GM19324 (cell line): Measurements from ENCODE around the gene KCNC2.
"Not testable (repeated sequence)": the region's sequence is repeated elsewhere in the genome, so short reads cannot be mapped to it uniquely, and the experiment has no call there.

Experiments used
- ATAC-seq: cut with Tn5 transposase; IDR thresholded peaks from one replicate; pipeline ENCODE4 v1.9.1; 2021; ENCODE audit warnings: mild to moderate bottlenecking, moderate library complexity; ENCODE audit not compliant: unreplicated experiment, low FRiP score

The KCNC2 gene

DNA sequence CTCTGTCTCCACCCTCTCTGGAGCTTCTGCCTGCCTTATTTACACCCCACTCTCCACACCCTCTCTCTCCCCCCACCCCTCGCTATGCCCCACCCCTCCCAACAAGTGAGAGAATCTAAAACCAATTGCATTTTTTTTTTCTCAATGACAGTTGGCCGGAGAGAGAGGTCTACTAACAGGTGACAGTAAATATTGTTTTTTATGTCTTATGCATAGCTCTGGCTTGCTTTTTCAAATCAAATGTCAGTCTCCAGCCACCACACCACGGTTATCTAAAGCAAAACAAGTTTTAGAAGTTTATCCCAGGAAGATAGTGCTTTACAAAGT lies at the start of gene KCNC2:
Gene KCNC2 (minus strand): TSS at position 28 of the 327 bp plus-strand sequence.
- no peak for ATAC-seq

DNA sequence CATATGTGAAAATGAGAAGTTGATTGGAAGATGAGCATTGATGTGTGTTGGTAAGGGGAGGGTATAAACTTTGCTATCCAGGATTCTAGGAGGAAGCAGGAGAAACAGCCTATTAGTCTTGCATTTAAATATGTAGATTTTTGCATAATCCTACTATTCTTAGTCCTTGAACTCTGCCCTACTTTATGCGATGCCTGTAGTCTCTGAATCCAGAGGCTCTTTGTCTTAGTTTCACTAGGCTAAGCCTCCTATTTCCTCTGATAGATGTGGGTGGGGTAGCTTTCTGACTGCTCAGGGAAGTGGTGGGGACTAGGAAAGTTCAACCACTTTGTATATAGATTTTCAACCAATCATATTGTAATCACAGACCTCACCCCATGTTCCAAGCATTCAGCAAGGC lies 49.5 kb upstream of the KCNC2 start:
- no peak for ATAC-seq

DNA sequence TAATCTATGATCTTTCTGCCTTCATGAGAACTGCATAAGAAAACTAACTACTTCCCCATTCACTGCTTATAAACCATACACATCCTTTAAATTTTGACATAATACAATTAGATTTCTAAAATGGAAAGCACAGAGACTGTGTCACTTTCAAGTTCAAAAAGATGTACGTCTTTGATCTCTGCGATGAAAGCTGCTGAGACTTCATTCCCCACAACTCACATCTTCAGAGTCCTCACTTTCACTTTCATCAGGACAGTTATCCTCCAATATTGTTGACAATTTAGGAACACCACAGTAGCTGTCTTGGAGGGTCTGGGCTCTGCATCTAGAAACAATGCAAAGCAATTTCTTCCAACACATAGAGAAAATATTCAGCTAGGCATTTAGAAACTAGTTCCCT lies 47.9 kb upstream of the KCNC2 start:
- no peak for ATAC-seq

DNA sequence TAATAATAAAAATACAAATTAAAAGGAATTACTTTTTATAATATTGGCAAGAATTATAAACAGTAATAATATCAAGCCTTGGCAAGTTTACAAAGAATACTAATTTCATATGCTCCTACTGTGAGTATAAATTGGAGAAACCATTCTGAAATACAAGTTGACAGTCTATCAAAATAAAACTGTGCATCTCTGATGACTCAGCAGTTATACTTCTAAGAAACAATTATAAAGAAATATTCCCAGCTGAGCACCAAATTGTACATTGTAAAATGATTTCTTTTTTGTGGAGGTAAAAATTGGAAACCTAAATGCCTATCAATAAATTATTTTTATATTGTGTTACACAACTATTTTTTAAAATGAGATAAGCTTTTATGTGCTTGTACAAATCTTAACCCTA lies 35.5 kb upstream of the KCNC2 start:
- ATAC-seq = no peak

DNA sequence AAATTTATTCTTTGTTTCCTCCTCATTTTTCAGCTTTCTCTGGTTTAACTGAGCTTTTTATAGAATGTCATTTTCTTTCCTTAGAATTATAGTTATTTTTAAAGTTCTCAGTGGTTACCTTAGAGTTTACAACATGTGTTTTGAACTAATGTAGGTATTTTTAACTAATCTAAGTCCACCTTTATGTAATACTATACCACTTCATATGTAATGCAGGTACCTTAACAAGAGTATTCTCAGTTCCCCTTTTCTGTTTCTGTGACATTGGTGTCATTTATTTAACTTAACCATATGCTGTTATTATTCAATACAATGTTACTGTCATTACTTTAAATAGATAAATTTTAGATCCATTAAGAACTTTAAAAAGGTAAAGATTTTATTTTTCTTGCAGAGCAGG lies 30.3 kb upstream of the KCNC2 start:
- ATAC-seq = no peak

DNA sequence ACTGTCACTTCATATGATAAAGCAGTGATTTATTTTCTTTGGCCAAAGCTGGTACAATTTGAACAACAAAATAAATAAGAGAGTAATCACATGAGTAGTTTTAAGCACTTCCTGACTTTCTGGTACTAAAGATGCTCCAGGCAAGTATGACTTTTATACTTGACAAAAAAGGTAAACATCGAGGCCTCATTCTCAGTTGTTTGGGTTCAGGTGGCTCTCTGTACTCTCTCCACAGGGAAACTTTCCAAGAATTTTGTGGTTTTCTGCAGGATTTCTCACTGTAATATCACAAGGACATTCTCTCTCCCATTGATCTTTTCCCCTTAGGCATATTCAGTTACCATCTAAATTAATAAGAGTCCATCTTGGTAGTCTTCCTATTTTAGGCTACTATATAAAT lies 26.6 kb upstream of the KCNC2 start:
- ATAC-seq = no peak

DNA sequence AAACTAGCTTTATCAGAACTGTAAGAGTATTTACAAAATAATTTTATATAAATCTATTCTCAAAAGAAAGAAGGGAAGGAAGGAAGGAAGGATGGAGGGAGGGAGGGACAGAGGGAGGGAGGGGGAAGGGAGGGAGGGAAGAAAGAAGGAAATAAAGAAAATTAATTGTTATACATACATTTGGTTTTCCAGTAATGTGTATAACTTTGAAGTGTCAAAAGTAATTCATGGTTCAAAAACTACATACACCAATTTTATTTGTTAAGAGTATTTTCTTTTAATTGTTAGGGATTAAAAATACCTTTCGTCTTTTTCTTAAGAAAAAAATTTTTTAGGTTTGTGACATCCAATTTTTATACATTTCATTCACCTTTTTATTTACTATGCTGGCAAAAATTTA lies 17.5 kb upstream of the KCNC2 start:
- ATAC-seq = no peak

DNA sequence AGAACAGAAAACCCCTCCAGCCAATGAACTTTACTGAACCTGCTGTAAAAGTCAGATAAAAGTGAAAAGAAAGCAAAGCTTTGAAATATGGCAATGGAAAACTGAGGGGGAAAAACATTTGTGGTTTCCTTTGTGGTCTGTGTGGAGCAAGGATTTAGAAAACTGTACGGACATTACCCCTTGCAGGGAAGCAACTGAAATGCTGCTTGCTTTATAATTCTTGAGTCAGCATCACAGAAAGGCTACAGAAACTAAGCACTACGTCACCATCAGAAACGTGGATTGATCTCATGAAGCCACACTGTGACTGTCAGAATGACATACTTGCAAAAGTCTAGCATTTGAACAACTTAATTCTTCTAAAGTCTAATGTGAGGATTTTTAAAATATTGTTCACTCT lies 2.4 kb upstream of the KCNC2 start:
- no peak for ATAC-seq

DNA sequence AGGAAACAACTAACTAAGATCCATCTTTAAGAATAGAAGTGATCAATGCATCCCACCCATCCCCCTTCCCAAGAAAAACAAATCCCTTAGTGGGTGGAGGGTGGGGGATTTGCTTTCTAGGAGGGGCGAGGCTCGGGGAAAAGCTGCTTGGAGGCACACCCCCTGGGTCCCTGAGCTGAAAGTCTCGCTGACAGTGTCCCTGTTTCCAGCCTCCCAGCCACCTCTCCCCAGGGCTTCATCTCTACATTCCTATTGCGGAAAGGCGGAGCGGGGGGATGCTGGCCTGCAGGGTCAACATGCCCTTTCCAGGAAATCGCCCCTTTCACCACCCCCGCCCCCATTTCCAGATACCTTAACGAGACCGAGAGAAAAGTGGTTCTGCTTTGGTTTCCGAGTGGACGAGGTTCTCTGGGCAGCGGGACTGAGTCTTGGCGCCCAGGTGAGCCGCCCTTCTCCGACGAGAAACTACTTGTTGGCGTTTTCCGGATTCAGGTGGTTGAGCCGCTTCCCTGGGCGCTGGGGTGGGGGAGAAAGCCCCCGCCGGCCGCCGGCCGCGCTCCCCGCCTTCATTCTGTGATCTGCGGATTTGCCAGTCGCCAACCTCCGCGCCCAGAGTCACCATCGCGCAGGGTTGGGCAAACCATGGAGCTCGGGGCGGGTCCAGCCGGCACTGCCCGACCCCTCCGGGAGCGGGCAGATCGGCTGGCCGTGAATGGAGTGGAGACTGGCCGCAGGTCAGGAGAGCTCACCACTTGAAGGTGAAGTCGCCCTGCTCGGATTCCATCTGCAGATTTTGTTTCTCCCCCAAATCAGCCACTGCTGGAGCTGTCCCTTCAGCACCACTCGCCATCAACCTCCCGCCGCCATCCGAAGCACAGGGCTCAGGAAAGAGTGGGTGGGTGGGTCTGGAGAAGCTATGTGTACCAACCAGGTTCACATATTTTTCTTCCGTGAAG lies 505 bp downstream of the KCNC2 start:
- ATAC-seq = no peak

DNA sequence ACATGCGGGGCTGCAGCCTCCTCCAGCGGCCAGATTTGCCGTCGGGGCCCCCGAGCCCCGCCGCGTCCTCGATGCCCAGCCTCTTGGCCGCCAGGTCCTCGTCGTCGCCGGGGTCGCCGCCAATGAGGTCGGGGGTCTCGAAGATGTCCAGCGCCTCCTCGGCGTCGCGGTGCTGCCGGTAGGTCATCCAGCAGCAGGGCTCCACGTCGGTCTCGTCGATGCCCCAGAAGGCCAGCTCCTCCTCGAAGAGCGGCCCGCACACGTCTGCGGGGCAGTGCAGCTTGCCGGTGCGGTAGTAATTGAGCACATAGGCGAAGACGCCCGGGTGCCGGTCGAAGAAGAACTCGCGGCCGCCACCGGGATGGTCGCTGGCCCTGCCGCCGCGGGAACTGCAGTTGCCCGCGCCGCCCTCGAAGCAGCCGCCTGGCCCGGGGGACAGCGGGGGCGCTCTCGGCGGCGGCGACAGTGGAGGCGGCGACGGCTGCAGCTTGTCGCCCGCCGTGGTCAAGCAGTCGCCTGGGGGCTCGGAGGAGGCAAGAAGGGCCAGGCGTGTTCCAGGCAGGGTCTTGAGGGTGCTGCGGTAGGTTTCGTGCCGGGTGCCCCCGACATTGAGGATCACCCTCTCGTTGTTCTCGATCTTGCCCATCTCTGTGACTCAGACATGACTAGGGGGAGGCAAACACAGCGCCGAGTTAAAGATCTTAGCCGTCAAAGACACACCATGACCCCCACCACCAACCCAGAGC lies 2.1 kb downstream of the KCNC2 start:
- ATAC-seq = no peak

DNA sequence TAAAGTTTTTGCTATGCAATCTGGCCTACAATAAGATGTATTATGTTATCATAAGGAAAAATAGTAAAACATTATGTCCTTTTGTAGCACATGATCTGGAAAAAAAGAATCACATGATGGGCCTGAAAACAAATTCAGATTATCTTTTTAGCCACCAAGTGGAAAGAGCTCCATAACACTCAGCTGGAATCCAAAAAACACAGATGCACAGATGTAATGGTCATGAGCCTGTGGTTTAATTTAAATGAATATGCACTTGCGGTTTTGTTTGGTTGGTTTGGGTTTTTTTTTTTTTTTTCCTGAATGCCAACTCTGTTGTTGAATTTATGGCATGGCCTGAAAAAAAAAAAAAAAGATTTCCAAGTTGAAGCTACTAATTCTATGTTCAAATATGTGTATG lies 4.1 kb downstream of the KCNC2 start:
- no peak for ATAC-seq

DNA sequence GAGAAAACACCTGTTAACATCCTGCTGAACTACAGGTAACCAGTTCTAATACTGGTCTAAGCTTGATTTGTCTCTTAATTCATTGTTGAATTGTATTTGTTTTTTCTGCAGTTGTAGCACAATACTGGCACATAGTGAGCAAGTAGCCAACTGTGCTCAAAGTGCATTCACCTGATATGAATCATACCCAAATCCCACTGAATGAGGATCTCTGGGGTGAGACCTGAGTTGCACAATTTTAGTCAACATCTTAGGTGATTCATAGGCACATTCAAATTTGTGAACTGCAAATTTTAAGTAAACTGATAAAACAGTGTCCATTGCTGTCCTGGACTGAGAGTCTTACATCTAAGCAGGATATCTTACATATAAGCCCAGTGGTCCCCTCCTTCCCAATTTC lies 12.8 kb downstream of the KCNC2 start:
- ATAC-seq = no peak

DNA sequence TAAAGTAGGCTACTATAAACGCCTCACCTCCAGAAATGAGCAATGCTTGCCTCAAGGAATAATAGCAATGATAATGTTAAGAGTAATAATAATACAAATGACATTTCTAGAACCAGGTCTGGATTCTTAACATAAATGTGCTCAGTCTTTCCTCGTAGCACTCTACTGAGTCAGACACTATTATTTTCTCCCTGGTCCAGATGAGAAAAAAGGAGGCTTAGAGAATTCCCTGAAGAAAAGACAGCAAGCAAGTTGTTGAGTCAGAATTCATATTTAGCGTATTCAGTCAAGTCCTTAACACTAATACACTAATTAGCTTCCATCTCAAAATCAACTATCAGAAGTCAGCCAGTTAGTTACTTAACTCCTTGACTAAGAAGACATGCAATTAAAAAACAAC lies 13.2 kb downstream of the KCNC2 start:
- no peak for ATAC-seq

DNA sequence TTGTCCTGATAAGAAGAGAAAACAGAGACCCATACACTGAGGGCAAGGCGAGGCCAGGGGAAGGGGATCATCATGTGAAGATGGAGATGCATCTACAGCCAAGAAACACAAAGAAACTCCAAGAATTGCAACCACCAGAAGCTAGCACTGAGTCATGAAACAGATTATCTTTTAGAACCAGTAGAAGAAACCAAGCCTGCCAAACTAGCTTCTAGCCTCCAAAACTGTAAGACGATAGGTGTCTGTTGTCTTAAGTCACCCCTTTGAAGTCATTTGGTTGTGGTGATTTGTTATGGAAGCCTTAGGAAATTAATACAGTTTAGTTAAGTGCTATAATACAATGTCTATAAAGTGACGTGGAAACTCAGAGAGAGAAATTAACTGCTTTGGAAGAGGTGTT lies 15.4 kb downstream of the KCNC2 start:
- no peak for ATAC-seq

DNA sequence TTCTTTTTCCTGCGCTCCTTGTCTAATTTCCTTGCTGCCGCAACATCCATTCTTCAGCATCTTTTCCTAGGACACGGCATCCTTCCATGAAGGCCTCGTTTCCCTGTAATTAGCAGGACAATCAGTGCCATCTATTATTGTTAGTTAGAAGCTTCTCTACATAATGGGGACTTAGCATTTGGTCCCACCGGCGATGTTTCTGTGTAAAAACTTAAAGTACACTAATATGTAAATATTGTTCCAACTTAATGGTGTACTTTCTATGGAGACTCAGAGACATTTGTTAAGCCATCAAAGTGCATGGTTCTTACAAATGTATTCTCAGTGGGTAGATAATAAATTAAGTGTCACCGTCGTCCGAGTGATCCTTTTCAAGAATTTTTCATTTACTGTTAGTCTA lies 17.4 kb downstream of the KCNC2 start:
- no peak for ATAC-seq

DNA sequence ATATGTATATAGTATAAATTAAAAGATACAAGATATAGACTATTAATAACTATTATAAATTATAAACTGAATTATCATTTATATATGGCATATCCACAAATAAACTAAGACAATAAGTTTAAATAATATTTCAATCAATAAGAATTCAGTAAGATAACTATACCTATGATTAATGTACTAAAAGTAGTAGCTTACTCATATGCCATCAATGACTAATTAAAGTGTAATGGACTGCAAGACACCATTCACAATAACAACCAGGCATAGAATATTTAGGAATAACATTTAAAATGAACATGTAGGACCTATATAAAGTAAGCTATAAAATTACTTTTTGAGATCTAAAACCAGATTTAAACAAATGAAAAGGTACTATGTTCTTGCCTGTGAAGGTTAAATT lies 18.8 kb downstream of the KCNC2 start:
- no peak for ATAC-seq

DNA sequence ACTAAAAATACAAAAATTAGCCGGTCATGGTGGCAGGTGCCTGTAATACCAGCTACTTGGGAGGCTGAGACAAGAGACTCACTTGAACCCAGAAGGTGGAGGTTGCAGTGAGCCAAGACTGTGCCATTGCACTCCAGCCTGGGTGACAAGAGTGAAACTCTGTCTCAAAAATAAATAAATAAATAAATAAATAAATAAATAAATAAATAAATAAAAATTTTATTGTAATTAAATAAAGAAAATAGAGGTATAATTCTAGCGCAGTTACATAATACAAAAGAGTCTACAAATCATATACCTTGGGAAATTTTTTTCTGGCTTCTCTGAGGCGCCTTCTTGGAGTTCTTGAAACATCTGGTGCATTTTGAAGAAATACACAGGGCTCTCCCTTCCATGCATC lies 23.8 kb downstream of the KCNC2 start:
- ATAC-seq = not testable (repeated sequence)

DNA sequence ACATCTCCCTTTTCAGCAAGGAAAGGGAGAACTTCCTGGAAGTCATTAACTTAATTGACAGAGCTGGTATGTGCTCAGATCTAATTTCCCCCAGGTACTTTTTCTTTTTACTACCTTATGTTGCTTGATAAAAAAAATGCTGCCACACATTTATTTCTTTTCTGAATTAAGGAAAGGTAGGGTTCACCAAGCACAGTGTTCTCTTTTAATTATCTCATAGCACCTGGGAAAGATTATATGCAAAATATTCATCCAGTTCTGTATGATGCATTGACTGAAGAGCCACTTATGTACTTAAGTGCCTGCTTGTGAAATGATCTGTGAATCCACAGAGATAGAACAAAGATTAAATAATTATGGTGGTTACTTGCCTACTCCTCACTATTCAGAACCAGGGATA lies 25.1 kb downstream of the KCNC2 start:
- no peak for ATAC-seq

DNA sequence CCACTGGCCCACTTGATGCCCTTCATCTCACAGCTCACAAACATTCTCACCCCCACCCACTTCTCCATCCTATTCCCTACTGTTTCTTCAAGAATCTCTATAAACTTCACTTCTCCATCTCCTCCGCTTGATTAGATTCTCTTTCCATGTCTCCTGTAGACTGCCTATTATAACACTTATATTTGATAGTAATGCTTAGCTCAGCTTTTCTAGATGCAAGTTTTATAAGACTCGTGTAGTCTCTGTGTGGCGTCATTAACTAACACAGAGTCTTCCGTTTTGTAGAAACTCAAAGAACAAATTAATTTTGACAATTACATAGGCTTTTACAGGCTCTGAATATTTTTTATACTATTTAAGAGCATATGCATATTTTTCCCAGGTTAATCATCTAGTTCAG lies 25.7 kb downstream of the KCNC2 start:
- ATAC-seq = no peak

DNA sequence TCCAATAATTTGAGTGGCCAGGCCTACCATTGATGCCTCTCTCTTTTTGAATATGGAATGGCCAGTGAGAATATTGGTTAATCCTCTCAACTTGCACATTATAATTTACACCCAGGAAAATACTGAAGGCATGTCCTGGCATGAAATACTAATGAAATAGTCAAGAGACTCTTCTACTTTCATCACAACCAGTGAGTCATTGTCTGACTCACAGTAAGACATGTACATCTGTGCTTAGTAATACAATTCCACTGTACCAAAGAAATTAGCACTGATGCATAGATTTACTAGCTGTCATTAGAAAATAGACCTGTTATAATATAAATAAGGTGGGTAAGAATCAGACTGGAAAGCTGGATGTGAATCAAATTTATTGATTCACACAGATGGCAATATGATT lies 31.6 kb downstream of the KCNC2 start:
- no peak for ATAC-seq

DNA sequence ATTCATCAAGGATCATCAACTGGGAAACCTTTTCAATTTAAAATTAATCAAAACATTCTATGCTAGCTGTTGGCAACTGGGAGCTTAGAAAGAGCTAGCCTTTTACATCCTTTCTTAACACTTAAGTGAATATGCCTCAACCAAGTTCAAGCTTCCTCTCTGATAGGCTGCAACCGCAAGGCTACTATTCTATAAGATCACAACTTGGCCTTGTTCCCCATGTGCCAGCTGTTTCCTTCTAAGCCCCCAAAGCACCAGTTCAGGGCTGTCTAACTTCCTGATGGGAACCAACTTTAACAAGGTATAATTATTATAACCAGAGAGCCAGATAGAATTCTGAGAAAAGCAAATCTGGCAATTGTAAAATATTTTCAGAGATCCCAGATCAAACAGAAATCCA lies 37.0 kb downstream of the KCNC2 start:
- ATAC-seq = no peak

DNA sequence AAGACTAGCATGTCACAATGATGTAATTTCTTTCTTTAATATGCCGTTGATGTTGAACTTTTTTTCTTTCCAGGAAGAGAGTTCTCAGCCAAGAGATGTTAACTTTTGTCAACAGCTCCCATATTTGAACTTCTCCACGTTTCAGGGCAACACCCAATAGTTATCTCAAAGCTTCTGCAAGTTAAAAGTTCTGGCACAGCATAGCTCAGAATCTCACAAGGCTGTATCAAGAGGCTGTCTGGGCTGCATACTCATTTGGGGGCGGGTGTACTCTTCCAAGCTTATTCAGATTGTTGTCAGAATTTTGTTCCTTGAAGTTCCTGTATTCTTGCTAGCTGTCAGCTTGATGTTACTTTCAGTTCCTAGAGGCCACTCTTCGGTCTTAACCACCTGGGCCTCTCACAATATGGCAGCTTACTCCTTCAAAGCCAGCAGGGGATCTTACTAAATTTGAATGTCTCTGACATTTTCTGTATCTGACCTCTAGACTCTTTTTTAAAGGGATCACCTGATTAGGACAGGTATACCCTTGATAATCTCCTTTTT lies 38.9 kb downstream of the KCNC2 start:
- ATAC-seq = peak; percentile 75
